Fibroblast of pulmonary artery (primary cell): ENCODE results near the gene ATP6V1A.

Experiments
- DNase-seq: peaks from one replicate; pipeline ENCODE4 v3.0.0-alpha.2; 2010; ENCODE audit warnings: low read depth
- H3K4me3 ChIP-seq: replicated peaks from 2 replicates; pipeline ENCODE4 v1.5.1; 2011; ENCODE audit warnings: low read depth, mild to moderate bottlenecking, control low read depth, low read length, moderate library complexity
- TF ChIP-seq, protein P1 (sequence below): IDR thresholded peaks from 2 replicates; pipeline ENCODE4 v1.5.1; 2011; ENCODE audit warnings: mild to moderate bottlenecking, control low read depth, low read length, inconsistent platforms; ENCODE audit errors: missing control alignments

The ATP6V1A gene

DNA sequence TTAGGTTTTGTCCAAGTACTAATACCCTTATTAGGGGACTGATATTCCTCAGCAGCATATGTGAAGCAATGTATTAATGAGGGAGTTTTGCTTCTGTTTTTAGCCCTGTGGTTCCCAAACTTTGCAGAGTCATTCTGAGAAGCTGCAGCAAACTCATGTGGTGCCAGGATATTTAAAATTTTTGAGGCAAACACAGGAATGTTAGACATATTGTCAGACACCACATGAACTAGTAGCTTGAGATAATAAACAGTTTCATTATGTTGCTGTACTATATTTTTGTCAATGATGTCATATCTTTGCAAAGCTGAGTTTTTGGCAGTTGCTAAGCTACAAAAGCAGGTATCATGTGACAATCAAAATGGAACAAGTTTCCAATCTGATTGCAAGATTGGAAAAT is 36.6 kb downstream of the ATP6V1A start:
- DNase-seq: peak; percentile 98
- TF ChIP-seq, protein P1, sequence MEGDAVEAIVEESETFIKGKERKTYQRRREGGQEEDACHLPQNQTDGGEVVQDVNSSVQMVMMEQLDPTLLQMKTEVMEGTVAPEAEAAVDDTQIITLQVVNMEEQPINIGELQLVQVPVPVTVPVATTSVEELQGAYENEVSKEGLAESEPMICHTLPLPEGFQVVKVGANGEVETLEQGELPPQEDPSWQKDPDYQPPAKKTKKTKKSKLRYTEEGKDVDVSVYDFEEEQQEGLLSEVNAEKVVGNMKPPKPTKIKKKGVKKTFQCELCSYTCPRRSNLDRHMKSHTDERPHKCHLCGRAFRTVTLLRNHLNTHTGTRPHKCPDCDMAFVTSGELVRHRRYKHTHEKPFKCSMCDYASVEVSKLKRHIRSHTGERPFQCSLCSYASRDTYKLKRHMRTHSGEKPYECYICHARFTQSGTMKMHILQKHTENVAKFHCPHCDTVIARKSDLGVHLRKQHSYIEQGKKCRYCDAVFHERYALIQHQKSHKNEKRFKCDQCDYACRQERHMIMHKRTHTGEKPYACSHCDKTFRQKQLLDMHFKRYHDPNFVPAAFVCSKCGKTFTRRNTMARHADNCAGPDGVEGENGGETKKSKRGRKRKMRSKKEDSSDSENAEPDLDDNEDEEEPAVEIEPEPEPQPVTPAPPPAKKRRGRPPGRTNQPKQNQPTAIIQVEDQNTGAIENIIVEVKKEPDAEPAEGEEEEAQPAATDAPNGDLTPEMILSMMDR: no peak
- H3K4me3 ChIP-seq: no peak overlapping the region

DNA sequence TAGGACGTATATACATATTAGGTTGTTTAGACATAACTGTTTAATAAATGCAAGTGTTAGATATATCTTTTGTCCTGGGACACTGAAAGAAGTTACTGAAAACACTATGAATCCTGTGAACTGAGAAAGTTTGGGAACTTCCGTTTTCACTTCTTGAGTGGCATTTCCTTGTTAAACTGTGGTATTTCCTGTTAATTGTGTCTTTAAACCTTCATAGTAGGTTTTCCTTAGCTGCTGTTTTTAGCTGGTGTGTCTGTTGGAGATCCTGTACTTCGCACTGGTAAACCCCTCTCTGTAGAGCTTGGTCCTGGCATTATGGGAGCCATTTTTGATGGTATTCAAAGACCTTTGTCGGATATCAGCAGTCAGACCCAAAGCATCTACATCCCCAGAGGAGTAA is 37.1 kb downstream of the ATP6V1A start:
- peak overlapping the region; percentile 4 for H3K4me3 ChIP-seq

DNA sequence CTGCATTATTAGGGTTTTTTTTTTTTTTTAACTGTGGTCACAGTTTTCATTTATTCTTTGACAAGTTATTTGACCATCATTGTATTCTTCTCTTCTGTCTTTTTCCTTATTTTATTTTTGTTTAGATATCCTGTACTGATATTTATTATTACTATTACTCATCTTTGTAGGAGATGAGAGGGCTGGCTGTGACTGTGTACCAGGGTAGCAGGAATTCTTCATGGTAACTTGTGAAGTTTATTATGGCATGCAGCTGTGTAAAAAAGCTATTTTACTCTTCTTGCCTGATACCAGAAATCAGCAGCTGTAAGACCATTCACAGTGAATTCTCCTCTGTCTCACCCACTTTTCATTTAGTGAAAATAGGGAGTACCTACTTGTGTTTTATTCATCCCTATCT is 44.5 kb downstream of the ATP6V1A start:
- DNase-seq: no peak

More for the DNA sequence above, 37.1 kb downstream of the ATP6V1A start:
- peak; percentile 71 for DNase-seq
- TF ChIP-seq, protein P1: no peak

DNA sequence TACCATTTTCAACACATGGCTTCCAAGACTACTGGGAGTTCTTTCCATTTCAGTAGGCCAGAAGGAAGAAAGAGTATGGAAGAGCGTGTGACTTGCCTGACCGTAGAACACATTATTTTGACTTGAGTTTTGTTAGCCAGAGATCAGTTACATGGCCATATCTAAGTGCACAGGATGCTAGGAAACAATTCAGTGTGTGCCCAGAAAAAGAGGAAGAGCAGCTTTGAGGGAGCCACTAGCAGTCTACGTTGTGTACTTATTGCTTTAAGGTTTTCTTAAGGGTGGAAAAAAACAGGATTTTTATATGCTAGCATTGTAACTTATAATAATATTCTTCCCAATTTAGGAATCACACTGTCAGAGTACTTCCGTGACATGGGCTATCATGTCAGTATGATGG is 47.7 kb downstream of the ATP6V1A start:
- TF ChIP-seq, protein P1: no peak
- no peak overlapping the region for H3K4me3 ChIP-seq
- DNase-seq: no peak

More for the DNA sequence above, 44.5 kb downstream of the ATP6V1A start:
- TF ChIP-seq, protein P1: no peak
- H3K4me3 ChIP-seq: no peak overlapping the region

DNA sequence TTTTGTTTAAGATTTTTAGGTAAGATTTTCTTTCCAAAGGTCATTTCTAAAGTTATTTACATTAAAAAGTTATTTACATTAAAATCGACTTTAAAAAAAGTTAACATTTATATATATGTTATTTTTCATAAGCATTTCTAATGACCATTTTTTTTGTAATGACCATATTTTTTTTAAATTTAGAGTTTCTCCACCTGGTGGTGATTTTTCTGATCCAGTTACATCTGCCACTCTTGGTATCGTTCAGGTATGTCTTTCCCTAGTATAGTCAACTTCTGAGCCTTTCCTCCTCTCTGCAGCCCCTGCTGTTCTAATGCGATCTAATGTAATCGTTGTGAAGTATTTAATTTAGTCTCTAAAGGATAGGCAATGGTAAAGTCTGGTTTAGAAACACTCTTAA is 48.9 kb downstream of the ATP6V1A start:
- DNase-seq: no peak
- H3K4me3 ChIP-seq: no peak overlapping the region
- TF ChIP-seq, protein P1: no peak

DNA sequence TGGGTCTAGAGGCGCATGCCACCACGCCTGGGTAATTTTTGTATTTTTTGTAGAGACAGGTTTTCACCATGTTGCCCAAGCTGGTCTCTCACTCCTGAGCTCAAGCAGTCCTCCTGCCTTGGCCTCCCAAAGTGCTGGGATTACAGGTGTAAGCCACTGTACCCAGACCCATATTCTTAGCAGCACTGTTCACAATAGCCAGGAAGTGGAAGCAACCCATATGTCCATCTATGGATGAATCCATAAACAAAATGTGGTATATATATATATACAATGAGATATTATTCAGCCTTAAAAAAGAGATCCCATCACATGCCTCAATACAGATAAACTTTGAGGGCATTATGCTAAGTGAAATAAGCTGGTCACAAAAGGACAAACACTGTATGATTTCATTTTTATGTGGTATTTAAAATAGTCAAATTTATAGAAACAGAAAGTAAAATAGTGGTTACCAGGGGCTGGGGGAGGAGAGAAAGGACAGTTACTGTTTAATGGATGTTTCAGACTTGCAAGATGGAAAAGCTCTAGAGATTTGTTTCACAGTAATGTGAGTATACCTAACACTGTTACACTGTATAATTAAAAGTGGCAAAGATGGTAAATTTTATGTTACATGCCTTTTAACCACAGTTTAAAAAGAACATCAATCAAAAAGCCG is 56.1 kb downstream of the ATP6V1A start:
- H3K4me3 ChIP-seq: no peak overlapping the region
- no peak for DNase-seq
- TF ChIP-seq, protein P1: no peak

DNA sequence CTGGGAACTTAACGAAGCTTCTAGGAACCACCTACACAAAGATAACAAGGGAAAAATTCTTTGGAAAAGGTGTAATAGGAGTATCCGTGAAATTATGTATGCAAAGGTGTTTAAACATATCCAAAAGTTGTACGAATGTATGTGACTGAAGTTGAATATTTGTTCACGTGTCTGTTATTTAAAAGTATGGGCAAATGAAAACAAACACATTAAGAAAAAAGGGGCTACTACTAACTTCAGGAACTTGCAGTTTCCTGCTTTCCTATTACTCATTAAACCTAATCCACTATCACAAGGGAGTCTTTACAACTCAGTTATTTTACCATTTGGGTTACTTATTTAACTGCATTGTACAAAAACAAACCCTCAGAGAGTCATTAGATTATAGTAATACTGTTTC is 57.8 kb downstream of the ATP6V1A start:
- H3K4me3 ChIP-seq: no peak overlapping the region

More for the DNA sequence above, 57.8 kb downstream of the ATP6V1A start:
- TF ChIP-seq, protein P1: no peak
- DNase-seq: no peak
